ENCODE data around the gene ALG13.
"Not testable (repeated sequence)": the region's sequence is repeated elsewhere in the genome, so short reads cannot be mapped to it uniquely, and the experiment has no call there.

The ALG13 gene

DNA sequence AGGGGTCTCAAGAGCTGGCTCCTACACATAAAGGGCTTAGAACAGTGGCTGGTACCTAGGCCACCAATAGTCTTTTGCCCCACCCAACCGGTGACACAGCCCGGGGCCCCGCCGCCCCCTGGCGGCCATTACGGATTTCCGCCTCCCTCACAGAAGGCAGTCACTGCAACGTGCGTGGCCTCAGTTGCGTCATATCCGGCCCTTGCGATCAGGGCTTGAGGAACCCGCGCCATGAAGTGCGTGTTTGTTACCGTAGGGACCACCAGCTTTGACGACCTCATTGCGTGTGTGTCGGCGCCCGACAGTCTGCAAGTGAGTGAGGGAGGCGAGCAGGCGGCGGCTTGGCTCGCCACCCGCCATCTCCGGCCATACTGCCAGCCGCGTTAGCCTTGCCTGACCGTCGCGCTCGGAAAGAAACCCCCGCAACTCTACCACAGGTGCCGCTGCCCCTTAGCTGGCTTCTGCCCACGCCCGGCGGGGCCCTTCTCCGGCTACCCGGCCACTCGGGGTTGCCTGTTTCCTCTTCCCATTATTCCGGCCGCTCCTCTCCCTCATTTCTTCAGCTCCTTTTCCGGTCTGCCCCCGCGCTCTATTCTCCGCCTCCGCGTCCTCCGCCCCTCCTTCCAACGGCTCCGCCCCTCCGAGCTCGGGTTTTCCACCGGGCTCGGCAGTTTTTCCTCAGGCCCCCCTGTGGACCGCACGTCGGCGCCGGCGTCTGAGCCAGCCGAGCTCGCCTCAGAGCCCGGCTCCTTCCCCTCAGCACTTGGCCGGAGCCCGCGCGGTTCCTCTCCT, at the start of gene ALG13:
ALG13 (plus strand) TSS at position 183 of the 792 bp plus-strand sequence; CDS start at position 232, 49 bp downstream.
- DNase-seq (ENCODE audit: low read depth in 2 of 2, low spot score in 1 of 2) = peak; percentile 68 to 77

DNA sequence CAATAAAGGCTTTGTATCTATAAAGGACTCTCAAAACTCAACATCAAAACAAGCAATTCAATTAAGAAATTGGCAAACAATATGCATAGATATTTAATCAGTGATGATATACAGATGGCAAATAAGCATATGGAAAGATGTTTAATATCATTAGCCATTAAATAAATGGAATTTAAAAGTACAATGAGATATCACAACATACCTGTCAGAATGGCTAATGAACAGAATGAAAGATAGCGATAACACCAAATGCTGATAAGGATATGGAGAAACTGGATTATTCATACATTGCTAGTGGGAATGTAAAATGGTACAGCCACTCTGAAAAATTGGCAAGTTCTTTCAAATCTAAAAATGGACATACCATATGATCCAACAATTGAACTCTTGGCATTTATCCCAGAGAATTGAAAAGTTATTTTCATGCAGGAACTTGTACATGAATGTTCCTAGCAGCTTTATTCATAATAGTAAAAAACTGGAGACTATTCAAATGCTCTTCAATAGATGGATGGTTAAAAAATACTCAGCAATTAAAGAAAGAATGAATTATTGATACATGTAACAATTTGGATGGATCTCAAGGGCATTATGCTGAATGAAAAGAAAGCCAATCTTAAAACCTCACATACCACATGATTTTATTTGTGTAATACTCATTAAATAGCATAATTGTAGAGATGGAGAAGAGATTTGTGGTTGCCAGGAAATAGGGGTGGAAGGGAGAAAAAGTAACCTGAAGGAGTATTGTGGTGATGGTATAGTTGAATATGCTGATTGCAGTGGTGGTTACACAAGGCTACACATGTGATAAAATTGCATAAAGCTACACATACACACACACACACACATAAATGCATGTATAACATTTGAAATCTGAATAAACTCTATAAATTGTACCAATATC, 45.9 kb upstream of the ALG13 start:
- no peak for DNase-seq (ENCODE audit: low read depth in 2 of 2, low spot score in 1 of 2)

DNA sequence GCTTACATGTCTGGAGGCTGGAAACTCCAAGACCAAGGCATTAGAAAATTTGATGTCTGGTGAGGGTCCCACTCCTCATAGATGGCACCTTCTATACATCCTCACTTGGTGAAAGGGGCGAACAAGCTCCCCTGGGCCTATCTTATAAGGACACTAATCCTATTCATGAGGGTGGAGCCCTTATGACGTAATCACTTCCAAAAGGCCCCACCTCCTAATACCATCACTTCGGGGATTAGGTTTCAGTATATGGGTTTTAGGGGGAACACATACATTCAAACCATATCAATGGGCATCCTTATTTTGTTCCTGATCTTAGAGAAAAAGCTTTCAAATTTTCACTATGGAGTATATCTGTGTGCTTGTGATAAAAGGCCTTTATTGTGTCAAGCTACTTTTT, 39.0 kb upstream of the ALG13 start:
- DNase-seq (ENCODE audit: low read depth in 2 of 2, low spot score in 1 of 2) = no peak

DNA sequence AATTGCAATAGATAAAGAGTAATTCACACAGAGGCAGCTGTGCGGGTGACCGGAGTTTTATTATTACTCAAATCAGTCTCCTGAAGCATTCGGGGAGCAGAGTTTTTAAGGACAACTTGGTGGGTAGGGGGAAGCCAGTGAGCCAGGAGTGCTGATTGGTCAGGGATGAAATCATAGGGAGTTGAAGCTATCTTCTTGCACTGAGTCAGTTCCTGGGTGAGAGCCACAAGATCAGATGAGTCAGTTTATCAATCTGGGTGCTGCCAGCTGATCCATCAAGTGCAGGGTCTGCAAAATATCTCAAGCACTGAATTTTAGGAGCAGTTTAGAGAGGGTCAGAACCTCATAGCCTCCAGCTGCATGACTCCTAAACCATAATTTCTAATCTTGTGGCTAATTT, 35.8 kb upstream of the ALG13 start:
- DNase-seq (ENCODE audit: low read depth in 2 of 2, low spot score in 1 of 2) = not testable (repeated sequence)

DNA sequence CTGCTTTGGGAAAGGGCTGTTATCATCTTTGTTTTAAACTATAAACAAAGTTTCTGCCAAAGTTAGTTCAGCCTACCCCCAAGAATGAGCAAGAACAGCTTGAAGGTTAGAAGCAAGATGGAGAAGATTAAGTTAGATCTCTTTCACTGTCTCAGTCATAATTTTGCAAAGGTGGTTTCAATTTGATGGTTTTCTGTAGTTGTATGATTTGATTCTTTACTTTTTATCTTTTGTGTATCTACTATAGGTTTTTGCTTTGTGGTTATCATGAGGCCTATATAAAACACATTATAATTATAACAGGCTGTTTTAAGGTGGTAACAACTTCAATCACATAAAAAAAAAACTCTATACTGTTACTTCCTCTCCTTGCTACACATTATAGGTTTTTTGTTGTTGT, 35.4 kb upstream of the ALG13 start:
- no peak for DNase-seq (ENCODE audit: low read depth in 2 of 2, low spot score in 1 of 2)

GRCh38 chrX:111646515-111646914, 34.5 kb upstream of the ALG13 start:
- DNase-seq (ENCODE audit: low read depth in 2 of 2, low spot score in 1 of 2) = no peak

DNA sequence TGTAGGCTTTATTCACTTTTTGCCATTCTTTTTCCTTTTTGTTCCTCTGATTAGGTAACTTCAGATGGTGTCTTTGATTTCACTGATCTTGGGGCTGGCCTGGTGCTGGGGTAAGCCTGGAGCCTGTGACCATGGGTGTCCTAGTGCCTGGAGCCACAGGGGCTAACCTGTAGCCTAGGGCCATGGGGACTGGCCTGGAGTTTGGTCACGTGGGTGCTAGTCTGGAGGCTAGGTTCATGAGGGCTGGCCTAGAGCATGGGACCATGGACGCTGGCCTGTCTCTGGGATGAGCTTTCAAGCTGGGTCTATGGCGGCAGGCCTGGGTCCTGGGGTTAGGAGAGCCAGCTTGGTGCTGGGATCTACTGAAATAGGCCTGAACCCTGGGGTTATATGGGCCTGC, 32.2 kb upstream of the ALG13 start:
- no peak for DNase-seq (ENCODE audit: low read depth in 2 of 2, low spot score in 1 of 2)

- DNase-seq (ENCODE audit: low read depth in 2 of 2, low spot score in 1 of 2) = no peak
These were observed 31.3 kb upstream of the ALG13 start for GRCh38 chrX:111649638-111650037.

DNA sequence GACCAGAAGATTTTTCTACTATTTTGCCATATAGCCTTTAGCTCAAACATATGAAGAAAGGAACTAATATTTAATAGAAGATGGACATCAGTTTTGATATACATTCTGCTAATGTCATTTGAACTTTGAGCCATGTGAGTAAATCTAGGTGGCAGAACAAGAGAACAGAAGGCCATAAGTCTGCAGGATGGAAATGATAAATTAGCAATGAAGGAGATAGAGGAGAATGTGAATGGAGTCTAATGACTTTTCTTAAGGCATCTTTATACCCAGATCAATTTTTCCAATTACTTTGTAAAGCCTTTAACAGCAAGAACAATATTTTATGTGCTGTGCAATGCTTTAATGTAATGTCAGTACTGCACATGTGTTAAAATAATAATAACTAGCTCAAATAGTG, 30.1 kb upstream of the ALG13 start:
- DNase-seq (ENCODE audit: low read depth in 2 of 2, low spot score in 1 of 2) = no peak

GRCh38 chrX:111652719-111653118, 28.3 kb upstream of the ALG13 start:
- DNase-seq (ENCODE audit: low read depth in 2 of 2, low spot score in 1 of 2) = no peak

DNA sequence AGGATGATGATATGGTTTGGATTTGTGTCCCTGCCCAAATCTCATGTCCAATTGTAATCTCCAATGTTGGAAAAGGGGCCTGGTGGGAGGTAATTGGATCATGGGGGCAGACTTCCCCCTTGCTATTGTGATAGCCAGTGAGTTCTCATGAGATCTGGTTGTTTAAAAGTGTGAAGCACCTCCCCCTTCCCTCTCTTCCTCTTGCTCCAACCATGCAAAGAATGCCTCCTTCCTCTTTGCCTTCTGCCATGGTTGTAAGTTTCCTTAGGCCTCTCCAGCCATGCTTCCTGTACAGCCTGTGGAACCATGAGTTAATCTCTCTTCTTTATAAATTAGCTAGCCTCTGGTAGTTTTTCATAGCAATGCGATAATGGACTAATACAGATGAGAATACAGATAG, 19.7 kb upstream of the ALG13 start:
- DNase-seq (ENCODE audit: low read depth in 2 of 2, low spot score in 1 of 2) = no peak

GRCh38 chrX:111662292-111662691, 18.7 kb upstream of the ALG13 start:
- no peak for DNase-seq (ENCODE audit: low read depth in 2 of 2, low spot score in 1 of 2)

DNA sequence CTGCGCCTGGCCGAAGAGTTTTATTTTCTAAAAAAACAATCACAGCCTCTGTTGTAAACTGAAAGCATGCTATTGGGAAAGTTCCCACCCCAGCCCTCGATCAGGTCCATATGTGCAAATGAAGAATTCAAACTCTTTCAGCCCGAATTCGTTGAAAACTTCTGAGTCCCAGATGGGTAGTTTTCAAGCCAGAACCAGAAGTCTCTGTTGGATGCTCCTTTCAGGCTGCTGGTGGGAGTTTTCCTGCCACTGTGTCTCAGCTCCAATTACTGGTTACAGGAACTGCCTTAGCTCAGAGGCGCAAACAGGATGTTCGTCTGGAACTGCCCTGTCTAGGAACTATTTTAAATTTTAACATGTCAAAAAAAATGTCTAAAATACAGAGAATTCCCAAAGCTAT, 9.3 kb upstream of the ALG13 start:
- no peak for DNase-seq (ENCODE audit: low read depth in 2 of 2, low spot score in 1 of 2)

- DNase-seq (ENCODE audit: low read depth in 2 of 2, low spot score in 1 of 2) = no peak
These were observed 6.3 kb downstream of the ALG13 start for GRCh38 chrX:111687305-111687704.

DNA sequence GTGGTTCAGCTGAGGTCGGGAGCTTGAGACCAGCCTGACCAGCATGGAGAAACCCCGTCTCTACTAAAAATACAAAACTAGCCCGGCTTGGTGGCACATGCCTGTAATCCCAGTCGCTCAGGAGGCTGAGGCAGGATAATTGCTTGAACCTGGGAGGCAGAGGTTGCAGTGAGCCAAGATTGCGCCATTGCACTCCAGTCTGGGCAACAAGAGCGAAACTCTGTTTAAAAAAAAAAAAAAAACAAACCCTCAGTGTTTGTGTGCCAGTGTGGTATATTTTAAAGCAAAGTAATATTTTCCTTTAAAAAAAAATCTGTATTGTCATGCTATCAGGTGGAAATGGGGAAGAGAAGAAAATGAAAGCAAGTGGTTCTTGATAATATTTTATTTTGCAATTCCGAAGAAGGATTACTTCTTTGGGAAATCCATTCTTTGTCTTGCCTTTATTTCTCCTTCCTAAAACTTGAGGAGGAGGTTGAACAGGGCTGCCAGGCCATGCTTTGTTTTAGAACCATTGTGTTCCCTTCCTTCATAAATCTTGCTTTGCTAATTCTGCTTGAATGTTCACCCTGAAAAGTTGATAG, 14.4 kb downstream of the ALG13 start:
- no peak for DNase-seq (ENCODE audit: low read depth in 2 of 2, low spot score in 1 of 2)

GRCh38 chrX:111719426-111720210, 38.6 kb downstream of the ALG13 start:
- DNase-seq (ENCODE audit: low read depth in 2 of 2, low spot score in 1 of 2) = no peak

DNA sequence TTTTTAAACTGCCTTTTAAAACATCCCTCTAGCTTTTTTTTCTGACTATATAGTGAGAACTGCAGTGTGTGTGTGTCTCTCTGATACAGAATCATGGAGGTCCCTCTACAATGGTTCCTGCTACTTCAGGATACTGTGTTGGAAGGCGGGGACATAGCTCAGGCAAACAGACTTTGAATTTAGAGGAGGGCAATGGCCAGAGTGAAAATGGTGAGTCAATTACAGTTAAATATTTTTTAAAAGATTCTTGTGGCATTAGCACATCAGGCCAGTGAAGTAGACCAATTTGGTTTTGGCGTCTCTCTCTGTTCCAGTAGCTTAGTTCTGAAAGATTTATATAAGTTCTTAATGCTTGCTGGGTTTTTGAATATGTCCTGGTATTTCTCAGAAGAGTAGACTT, 47.1 kb downstream of the ALG13 start:
- no peak for DNase-seq (ENCODE audit: low read depth in 2 of 2, low spot score in 1 of 2)

- DNase-seq (ENCODE audit: low read depth in 2 of 2, low spot score in 1 of 2) = no peak
These were observed 50.4 kb downstream of the ALG13 start for GRCh38 chrX:111731351-111731750.

DNA sequence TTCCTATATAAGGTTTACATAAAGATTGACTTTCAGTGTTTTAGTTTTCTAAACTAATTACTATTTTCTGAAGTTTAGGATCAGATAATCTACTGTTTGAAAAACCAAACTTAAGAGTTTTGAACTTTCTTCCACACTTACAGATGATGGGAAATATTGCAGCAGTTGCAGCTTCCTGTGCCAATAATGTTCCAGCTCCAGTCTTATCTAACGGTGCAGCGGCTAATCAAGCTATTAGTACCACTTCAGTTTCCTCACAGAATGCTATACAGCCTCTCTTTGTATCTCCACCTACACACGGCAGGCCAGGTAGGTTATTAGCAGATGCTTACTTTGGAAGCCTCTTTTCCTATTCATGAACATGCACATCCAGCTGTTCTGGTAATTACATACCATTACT, 55.6 kb downstream of the ALG13 start:
- DNase-seq (ENCODE audit: low read depth in 2 of 2, low spot score in 1 of 2) = no peak

- DNase-seq (ENCODE audit: low read depth in 2 of 2, low spot score in 1 of 2) = no peak
These were observed 61.0 kb downstream of the ALG13 start for GRCh38 chrX:111742018-111742417.

- DNase-seq (ENCODE audit: low read depth in 2 of 2, low spot score in 1 of 2) = no peak
These were observed 62.3 kb downstream of the ALG13 start for GRCh38 chrX:111743316-111743715.
